GM18909 (cell line): ENCODE results near the gene GUCY1B1.
"Not testable (repeated sequence)": the region's sequence is repeated elsewhere in the genome, so short reads cannot be mapped to it uniquely, and the experiment has no call there.

Experiments
- ATAC-seq: cut with Tn5 transposase; IDR thresholded peaks from one replicate; pipeline ENCODE4 v1.9.1; 2021; ENCODE audit warnings: mild to moderate bottlenecking; ENCODE audit not compliant: unreplicated experiment, poor library complexity

GUCY1B1 gene

DNA sequence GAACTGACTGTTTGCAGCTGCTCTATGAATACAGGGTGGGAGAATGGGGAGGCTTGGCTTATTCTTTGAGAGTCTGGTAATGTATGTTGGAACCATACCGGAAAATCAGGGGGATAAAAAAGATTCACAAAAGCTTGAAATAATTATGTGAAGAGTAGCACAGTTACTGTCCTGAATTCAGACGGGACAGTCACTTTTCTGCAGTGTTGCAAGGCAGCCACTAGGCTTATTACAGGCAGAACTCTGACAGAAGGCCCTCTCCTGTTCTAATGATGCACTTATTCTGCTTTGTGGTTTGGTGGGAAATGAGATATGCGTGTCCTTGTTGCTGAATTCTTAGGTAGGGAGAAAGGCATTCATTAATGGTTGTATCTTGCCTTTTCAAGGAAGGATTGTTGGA lies 37.2 kb downstream of the GUCY1B1 start:
- peak; percentile 91 for ATAC-seq

DNA sequence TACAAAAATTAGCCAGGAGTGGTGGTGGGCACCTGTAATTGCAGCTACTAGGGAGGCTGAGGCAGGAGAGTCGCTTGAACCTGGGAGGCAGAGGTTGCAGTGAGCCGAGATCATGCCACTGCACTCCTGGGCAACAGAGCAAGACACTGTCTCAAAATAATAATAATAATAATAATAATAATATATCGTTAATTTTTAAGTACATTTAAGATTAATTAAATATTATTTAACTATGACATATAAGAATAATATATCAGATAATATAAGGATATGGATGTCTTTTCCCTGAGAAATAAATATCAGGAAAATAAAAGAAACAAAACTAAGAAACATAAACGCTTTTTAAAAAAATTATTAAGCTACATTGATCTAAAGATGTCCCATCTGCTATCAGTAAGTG lies 38.8 kb downstream of the GUCY1B1 start:
- not testable (repeated sequence) for ATAC-seq

DNA sequence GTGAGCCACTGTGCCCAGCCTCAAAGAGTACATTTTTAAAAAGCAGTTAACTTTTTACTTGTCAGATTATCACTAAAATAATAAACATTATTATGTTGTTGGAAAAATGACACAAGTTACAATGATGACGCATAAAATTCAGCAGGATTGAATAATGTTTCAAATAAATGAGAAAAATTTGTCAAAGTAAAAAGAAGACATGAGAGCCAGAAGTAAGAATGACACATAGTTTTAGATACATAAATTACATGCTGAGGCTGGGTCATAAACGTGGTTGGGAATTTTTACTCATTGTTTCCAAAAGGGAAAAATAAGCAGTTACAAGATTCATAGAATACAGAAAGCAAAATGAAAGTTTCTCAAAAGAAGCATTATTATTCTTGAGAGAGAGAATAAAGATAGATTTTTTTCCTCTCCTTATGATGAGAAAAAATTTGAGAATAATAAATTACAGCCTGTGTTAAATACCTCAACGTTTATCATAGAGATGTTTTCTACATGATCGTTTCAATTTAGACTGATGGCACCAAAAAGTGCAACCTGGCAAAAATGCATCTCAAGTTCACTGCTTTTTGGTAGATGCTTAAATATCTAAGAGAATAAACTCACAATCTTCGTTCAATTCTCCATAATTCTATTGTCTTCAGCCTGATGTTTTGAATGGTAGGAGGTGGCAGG lies 40.4 kb downstream of the GUCY1B1 start:
- ATAC-seq: no peak

DNA sequence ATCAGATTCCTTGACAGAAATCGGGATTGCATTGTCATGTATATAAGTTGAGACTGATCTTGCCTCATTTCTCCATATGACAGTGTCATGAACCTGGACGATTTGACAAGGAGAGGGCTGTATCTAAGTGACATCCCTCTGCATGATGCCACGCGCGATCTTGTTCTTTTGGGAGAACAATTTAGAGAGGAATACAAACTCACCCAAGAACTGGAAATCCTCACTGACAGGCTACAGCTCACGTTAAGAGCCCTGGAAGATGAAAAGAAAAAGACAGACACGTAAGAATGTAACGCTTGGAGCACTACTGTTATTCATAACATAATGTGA lies 40.9 kb downstream of the GUCY1B1 start:
- ATAC-seq: no peak

- no peak for ATAC-seq
Observed at GRCh38 chr4:155800685-155801343, 42.0 kb downstream of the GUCY1B1 start.

GRCh38 chr4:155802190-155802959 lies 43.6 kb downstream of the GUCY1B1 start:
- no peak for ATAC-seq

GRCh38 chr4:155805016-155805415 lies 46.2 kb downstream of the GUCY1B1 start:
- ATAC-seq: no peak

GRCh38 chr4:155807021-155807420 lies 48.2 kb downstream of the GUCY1B1 start:
- no peak for ATAC-seq

DNA sequence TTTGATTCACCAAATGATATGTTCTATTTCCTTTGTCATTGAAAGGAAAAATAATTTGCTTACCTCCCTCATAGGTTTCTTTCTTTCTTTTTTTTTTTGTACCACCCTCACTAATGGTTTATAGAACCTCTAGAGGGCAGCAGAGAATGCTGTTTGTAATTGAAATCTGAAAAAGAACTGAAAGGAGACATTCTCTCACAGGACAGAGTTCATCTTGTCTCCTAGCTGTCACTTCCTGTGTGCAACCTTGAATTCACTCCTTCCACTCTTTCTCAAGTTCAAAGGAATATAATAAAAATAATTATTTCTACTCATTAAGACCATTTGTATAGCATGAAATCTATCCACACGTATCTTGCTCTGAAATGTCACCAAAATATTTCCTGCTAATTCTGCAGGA lies 51.0 kb downstream of the GUCY1B1 start:
- ATAC-seq: peak; percentile 97

DNA sequence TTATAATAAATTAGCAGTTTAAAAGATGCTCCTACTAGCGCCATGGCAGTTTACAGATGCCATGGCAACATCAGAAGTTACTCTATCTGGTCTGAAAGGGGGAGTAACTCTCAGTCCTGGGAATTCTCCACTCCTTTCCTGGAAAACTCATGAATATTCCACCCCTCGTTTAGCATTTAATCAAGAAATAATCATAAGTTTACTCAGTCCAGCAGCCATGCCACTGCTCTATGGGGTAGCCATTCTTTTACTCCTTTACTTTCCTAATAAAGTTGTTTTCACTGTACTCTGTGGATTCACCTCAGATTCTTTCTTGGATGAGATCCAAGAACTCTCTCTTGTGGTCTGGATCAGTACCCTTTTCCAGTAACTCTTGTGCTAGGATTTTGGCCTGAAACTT lies 52.3 kb downstream of the GUCY1B1 start:
- ATAC-seq: no peak

GRCh38 chr4:155818639-155819038 lies 59.8 kb downstream of the GUCY1B1 start:
- ATAC-seq: no peak

- no peak for ATAC-seq
Observed at GRCh38 chr4:155819066-155819465, 60.2 kb downstream of the GUCY1B1 start.

- ATAC-seq: no peak
Observed at GRCh38 chr4:155820887-155821518, 62.2 kb downstream of the GUCY1B1 start.

GRCh38 chr4:155822572-155822971 lies 63.8 kb downstream of the GUCY1B1 start:
- ATAC-seq: no peak

DNA sequence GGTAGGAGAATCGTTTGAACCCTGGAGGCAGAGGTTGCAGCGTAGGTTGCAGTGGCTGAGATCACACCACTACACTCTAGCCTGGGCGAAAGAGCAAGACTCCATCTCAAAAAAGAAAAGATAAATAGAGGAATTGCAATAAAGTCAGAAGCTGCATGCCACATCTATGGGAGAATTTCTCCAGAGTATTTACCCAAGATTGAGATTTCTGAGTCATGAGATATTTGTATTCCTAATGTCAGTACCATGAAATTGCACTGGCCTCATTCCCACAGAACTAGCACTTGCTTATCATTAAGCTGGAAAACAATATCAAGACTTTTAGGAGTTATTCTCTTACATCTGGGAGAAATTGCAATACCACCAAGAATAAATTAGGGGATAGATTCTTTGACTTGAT lies 69.8 kb downstream of the GUCY1B1 start:
- ATAC-seq: no peak

- ATAC-seq: no peak
Observed at GRCh38 chr4:155832664-155833063, 73.8 kb downstream of the GUCY1B1 start.

GRCh38 chr4:155837203-155837796 lies 78.5 kb downstream of the GUCY1B1 start:
- ATAC-seq: peak; percentile 59

DNA sequence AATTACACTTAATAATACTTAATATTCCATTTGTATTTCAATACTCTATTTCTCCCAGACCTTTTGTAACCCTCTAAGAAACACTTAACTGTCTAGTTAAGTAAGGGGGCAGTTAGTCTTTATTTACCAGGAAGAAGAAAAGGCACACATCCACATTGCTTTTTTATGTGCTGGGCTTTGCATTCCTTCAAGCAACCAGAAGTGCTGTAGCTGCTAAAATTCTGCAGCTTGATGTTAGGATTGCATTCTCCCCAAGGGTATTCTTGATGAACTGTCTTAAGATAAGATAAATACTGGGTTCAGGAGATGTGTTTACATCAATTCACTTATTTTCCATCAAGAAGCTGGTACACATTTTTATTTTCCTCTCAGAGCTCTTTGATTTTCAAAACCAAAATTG lies 83.3 kb downstream of the GUCY1B1 start:
- no peak for ATAC-seq

DNA sequence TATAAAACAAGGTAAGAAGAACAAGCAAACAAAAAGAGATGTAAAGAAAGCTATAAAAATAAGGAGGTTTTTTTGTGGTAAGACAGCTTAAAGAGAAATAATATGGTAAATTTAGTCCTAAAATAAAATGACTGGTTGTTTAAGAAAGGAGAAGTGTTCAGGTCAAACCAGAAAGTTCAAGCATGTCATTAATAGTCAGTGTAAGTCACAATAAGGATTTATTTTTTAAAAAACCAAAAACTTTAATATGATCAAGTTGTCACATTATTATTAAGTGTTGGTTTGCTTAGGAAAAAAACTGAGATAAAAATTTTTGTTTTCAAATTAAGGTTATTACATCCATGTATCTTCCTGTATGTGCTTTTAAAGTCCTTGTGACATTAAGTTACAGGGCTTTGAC lies 88.1 kb downstream of the GUCY1B1 start:
- no peak for ATAC-seq

DNA sequence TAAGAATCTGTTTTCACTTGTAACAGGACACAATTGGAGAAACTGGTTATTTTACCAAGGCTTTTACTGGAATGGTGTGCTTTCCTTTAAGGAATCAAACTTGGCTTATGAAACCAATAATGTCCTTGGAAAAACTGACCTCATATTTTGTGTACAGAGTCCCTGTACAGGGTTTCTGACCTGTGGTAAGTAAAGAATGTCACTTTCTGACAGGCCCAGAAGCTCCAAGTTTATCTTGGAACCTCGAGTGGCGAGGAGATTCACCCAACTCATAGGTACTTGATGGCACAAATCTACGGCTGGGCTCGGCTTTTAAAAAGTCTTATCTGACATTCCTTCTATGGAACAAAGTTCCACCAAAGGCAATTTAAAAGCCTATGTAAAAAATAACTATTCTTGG lies 90.2 kb downstream of the GUCY1B1 start:
- no peak for ATAC-seq

DNA sequence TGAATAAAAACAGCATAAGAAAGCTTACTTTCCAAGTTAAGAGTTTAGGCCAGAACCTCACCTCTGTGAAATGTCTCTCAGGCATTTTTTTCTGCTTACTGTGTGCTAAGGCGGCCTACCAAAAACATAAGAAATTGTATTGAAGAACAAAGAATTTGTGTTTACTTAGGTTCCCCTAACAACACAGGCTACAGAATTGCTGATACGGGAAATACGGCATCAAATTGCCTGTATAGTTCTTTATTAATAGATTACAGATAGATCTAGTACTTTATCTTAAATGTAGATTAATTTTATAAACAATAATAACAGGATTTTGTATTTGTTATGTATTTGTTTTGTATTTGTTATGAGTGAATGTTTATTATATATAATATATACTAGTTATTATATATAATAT lies 94.4 kb downstream of the GUCY1B1 start:
- no peak for ATAC-seq
